Measurements from ENCODE around the gene UQCC2.

DNA sequence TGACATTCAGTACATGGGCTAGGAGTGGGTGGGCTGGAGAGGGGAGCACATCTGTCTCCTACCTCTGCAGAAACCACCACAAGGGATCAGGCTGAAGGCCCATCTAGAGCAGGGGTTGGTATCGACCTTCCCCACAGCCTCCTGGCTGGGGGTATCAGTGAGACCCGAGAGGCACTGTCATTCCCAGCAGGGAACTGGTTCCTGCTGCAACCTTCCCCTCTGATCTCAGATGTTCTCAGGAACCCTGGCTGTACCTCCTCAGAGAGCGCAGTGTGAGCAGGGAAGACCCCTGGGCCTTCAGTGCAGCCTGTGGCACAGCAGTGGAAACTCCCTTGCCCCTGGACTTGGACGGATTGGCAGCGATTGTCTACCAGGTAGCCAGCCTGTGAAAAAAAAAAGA, 27.4 kb upstream of the UQCC2 start:
- TF ChIP-seq, protein P1, sequence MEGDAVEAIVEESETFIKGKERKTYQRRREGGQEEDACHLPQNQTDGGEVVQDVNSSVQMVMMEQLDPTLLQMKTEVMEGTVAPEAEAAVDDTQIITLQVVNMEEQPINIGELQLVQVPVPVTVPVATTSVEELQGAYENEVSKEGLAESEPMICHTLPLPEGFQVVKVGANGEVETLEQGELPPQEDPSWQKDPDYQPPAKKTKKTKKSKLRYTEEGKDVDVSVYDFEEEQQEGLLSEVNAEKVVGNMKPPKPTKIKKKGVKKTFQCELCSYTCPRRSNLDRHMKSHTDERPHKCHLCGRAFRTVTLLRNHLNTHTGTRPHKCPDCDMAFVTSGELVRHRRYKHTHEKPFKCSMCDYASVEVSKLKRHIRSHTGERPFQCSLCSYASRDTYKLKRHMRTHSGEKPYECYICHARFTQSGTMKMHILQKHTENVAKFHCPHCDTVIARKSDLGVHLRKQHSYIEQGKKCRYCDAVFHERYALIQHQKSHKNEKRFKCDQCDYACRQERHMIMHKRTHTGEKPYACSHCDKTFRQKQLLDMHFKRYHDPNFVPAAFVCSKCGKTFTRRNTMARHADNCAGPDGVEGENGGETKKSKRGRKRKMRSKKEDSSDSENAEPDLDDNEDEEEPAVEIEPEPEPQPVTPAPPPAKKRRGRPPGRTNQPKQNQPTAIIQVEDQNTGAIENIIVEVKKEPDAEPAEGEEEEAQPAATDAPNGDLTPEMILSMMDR (IDR thresholded peaks at IDR 0.05) = no peak
- TF ChIP-seq ZFX (IDR thresholded peaks at IDR 0.05; ENCODE audit: borderline replicate concordance) = no peak

All from 22Rv1 (cell line).